Lower leg skin (tissue), 3 donors: Measurements from ENCODE around the gene SLC9A3.

Experiments
- POLR2A ChIP-seq, 2 donors: fragments of 450-650 bp; IDR thresholded peaks; one replicate each; pipeline ENCODE4 v1.6.1; 2016 to 2017; ENCODE audit warnings: antibody characterized with exemption in 2 of 2, mild to moderate bottlenecking in 1 of 2, moderate library complexity in 1 of 2
- TF ChIP-seq, protein P1 (sequence below), 3 donors: fragments of 450-650 bp; IDR thresholded peaks; one replicate each; pipeline ENCODE4 v1.5.1; 2016; ENCODE audit warnings: antibody characterized with exemption in 3 of 3, mild to moderate bottlenecking in 3 of 3, moderate library complexity in 2 of 3

DNA sequence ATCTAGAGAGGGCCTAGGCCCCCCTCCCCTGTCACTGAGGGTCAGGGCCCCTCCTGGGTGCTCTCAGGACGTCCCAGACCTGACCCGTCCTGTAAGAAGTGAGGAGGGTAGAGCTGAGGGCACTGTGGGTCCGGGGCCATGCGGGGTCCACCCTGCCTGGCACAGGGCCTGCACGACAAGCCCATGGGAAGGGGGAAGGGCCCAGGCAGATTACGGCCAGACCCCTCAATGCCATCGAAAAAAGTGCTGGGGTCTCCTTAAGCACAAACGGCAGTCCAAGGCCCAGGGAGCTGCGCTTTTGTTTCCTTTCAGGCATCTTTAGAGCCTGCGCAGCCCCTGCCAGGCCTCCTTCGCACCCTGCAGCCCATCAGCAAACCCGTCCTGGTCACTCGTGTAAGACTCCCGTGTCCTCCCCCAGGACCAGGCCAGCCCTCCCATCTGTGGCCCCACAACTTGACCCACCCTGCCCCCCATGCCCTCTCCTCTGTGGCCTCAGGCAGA, 85.7 kb downstream of the SLC9A3 start:
- no peak for TF ChIP-seq POLR2A (IDR thresholded peaks at IDR 0.05)
- TF ChIP-seq, protein P1, sequence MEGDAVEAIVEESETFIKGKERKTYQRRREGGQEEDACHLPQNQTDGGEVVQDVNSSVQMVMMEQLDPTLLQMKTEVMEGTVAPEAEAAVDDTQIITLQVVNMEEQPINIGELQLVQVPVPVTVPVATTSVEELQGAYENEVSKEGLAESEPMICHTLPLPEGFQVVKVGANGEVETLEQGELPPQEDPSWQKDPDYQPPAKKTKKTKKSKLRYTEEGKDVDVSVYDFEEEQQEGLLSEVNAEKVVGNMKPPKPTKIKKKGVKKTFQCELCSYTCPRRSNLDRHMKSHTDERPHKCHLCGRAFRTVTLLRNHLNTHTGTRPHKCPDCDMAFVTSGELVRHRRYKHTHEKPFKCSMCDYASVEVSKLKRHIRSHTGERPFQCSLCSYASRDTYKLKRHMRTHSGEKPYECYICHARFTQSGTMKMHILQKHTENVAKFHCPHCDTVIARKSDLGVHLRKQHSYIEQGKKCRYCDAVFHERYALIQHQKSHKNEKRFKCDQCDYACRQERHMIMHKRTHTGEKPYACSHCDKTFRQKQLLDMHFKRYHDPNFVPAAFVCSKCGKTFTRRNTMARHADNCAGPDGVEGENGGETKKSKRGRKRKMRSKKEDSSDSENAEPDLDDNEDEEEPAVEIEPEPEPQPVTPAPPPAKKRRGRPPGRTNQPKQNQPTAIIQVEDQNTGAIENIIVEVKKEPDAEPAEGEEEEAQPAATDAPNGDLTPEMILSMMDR (IDR thresholded peaks at IDR 0.05), result no peak
